Embryonic facial prominence (tissue), 1 donor: ENCODE results near the gene HELQ.
"Not testable (repeated sequence)": the region's sequence is repeated elsewhere in the genome, so short reads cannot be mapped to it uniquely, and the experiment has no call there.

Experiments
- DNase-seq: peaks from one replicate; pipeline ENCODE4 v3.0.0-alpha.2; 2016; ENCODE audit errors: extremely low spot score

HELQ gene, protein sequence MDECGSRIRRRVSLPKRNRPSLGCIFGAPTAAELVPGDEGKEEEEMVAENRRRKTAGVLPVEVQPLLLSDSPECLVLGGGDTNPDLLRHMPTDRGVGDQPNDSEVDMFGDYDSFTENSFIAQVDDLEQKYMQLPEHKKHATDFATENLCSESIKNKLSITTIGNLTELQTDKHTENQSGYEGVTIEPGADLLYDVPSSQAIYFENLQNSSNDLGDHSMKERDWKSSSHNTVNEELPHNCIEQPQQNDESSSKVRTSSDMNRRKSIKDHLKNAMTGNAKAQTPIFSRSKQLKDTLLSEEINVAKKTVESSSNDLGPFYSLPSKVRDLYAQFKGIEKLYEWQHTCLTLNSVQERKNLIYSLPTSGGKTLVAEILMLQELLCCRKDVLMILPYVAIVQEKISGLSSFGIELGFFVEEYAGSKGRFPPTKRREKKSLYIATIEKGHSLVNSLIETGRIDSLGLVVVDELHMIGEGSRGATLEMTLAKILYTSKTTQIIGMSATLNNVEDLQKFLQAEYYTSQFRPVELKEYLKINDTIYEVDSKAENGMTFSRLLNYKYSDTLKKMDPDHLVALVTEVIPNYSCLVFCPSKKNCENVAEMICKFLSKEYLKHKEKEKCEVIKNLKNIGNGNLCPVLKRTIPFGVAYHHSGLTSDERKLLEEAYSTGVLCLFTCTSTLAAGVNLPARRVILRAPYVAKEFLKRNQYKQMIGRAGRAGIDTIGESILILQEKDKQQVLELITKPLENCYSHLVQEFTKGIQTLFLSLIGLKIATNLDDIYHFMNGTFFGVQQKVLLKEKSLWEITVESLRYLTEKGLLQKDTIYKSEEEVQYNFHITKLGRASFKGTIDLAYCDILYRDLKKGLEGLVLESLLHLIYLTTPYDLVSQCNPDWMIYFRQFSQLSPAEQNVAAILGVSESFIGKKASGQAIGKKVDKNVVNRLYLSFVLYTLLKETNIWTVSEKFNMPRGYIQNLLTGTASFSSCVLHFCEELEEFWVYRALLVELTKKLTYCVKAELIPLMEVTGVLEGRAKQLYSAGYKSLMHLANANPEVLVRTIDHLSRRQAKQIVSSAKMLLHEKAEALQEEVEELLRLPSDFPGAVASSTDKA

DNA sequence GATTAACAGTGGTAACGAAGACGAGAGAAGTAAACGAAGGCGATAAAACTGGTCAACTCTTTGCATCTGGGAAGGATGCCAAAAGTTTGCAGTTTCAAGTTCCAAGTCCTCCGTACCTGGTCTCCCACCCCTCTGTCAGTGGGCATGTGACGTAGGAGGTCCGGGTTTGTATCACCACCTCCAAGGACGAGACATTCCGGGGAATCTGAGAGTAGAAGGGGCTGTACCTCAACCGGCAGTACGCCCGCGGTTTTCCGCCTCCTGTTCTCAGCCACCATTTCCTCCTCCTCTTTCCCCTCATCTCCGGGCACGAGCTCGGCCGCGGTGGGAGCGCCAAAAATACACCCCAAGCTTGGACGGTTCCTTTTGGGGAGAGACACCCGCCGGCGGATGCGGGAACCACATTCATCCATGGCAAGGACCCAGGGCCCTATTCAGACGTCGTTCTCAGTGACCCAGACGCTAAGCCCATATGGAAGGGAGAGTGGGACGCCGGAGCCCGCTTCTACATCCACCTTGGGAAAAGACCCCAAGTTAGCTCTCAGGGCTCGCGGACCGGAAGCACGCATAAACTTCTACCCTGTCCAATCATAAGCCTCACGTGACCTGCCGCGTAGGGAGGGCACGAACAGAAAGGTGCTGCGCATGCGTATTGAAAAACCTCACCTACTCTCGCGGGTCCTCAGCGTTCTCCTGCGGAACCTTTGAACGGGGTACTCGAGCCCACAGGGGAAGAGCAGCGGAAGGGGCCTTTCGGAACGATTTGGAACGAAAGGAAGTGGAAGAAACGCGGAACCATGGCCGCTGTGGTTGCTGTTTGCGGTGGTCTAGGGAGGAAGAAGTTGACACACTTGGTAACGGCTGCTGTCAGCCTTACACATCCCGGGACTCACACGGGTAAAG lies at the start of gene HELQ, which contains the start of gene MRPS18C:
TSS of gene HELQ (minus strand) at position 543 of the 903 bp plus-strand sequence. CDS start at position 413, 130 bp downstream.
TSS of gene MRPS18C (plus strand) at position 778 of the 903 bp plus-strand sequence. CDS start at position 798, 20 bp downstream.
- DNase-seq: peak; percentile 99

DNA sequence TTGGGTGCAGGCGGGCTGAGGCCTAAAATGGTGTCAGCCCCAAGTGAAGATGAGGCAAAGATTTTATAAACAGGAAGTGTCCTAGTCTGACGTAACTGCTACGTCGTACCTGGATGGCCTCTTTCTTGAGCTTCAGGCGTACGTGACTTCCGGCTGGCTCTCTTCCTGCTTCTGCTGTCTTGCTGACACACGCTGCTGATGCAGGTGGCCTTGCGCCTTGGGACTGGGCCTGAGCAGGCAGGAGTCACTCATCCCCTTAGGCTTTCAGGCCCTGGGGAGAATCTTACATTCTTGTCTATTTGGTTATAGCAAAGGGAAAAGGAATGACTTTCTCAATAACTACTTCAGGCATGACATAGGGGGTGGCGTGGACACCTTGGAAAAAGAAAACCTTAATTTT lies 49.4 kb upstream of the HELQ start:
- no peak for DNase-seq

DNA sequence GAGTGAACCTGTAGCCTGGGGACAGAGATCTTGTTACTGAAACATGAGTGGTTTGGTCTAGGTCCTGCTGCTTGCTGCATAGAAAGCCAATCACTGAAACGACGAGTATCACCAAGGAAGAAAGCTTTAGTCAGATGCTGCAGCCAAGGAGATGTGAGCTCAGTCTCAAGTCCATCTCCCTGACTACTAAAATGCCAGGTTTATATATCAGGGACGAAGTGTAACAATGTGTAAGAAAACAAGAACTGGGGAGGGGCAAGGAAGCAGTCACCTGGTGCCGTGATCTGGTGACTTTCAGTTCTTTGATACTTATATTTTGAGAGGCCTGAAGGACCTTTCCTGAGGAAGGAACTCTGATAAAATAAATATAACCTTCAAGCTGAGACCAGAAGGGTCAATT lies 48.9 kb upstream of the HELQ start:
- DNase-seq: no peak

DNA sequence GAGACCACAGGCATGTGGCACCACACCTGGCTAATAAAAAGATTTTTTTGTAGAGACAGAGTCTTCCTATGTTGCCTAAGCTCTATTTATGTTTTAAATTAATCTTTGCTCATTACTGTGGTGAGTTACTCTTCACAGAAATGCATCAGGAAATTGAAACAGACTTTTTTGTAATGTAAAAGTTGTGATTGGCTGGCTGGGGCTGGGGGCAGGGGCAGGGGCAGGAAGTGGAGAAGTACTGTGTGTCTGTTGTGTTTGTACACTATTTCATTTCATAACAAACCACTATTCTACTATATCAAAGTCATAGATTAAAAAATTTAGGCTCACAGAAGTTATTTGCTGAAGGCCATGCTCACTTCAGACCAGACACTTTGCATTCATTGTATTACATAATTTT lies 48.4 kb upstream of the HELQ start:
- DNase-seq: no peak

DNA sequence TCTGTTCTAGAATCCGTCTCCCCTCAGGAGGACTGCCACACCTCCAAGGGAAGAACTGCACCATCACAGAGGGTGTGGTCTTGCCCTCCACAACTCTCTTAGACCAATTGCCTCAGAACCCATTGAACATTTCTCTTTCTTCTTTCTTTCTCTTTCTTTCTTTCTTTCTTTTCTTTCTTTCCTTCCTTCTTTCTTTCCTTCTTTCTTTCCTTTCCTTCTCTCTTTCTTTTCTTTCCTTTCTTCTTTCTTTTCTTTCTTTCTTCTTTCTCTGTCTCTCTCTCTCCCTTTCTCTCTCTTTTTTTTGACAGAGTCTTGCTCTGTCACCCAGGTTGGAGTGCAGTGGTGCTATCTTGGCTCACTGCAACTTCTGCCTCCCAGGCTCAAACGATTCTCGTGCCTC lies 46.0 kb upstream of the HELQ start:
- not testable (repeated sequence) for DNase-seq

DNA sequence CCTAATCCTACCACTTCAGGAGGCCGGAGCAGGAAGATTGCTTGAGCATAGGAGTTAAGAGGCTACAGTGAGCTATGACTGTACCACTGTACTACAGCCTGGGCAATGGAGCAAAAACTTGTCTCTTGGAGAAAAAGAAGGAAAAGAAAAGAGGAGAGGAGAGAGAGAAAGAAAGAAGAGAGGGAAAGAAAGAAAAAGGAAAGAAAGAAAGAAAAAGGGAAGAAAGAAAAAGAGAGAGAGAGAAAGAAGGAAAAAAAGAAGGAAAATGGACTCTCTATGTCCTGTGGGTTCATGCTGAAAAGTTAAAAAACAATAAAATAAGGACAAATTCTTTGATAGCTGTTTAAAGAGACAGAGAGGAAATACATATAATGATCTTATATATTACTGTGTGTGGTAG lies 42.6 kb upstream of the HELQ start:
- DNase-seq: no peak

DNA sequence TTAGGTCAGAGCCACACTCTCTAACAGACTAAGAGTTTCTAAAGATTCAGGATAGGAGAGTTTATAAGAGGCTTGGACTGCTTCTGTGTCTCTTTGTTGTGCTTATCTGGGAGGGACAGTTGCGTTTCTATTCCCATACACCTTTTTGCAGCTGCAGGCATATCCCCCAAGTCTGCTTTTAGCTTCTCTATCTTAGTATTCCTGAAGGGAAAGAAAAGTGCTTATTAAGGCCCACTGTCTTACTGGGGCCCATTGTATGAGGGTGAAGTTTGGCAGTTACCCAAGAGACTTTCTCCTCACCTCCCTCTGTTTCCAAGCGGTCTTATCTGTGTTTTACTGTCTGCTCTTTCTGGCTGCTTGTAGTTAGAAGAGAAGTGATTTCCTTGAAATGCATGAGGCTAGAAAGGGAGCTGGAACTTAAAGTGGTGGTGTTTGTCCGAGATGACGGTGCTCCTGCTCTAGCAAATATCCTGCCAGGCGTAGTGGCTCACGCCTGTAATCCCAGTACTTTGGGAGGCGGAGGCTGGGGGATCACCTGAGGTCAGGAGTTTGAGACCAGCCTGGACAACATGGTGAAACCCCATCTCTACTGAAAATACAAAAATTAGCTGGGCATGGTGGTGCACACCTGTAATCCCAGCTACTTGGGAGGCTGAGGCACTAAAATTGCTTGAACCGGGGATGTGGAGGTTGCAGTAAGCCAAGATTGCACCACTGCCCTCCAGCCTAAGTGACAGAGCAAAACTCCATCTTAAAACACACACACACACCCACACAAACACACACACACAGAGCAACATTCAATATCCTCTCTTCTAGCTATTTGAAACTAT lies 40.7 kb upstream of the HELQ start:
- not testable (repeated sequence) for DNase-seq

DNA sequence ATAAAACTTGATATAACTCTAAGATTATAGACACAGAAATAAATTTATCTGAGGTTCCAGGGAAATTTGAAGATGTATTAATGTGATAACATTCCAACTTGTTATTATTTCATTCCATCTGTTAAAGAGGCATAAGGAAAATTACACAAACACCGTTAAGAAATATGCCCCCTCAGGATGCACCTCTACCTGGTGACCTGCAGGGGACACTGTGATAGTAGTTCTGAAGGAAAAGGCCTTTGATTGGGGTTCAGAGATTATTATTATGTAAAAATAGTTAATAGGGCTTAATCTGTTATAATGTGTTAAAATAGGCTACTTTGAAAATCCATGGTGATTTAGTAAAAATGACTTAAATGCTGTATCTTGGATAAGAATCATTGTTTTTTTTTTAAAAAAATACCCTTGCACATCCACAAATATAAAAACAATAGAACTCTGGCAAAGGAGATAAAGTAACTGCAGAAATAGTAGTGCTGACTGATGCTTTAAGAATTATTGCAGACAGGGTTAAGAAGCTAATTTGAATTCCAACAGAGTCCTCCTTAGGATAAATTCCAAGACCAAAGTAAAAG lies 35.3 kb upstream of the HELQ start:
- no peak for DNase-seq

DNA sequence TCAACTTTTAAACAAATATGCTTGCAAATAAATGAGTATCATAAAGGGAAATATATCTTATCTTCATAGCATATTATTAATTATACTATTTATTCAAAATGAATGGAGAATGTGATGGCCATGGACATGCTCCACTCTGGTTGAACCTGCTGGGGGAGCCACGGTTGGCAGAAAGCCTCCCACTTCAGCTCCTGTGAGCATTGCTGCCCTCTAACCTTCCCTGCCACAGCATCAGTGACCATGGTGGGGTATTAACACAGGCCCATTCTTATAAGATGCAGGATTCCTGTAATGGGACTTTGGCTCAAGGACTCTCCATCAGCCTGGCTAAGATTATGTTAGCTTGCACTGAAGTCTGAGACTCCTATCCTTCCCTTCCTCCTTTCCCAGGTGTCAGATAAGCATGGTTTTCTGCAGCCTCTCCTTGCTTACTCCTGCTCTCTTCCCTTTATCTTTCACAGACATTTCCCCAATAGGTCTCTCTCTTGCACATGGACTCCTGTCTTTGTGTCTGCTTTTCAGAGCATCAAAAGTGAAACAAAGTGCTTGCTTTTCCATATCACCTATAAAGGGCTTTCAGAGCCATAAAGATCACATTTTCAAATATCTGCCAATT lies 34.2 kb upstream of the HELQ start:
- DNase-seq: no peak

DNA sequence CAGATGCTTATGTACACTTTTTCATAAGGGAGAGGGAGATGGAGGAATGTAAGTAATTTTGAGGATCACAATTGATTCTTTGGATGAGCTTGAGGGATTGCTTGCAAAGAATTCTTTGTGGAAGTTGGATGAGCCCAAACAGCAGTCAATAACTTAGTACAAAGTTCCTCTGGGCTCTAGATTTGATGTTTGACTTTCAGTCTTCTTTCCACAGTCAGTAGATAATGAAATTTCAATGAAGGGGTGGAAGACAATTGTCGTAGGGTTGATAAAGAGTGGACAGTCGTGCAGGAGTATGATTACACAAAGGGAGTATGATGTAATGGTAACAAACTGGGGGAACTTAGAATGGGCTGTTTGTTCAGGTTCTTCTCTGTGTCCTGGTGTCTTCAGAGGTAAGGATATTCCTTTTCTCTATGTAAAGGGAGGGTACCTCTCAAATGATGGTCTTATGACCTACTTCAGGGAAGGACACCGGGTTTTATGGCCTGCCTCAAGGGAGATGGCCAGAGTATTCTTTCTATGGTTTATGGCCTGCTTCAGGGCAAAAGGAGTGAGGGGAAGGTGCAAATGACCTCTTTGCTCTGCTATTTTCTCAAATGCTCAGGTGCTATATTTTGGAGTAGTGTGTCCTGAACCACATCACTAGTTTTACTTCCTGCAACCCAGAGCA lies 31.0 kb upstream of the HELQ start:
- no peak for DNase-seq

DNA sequence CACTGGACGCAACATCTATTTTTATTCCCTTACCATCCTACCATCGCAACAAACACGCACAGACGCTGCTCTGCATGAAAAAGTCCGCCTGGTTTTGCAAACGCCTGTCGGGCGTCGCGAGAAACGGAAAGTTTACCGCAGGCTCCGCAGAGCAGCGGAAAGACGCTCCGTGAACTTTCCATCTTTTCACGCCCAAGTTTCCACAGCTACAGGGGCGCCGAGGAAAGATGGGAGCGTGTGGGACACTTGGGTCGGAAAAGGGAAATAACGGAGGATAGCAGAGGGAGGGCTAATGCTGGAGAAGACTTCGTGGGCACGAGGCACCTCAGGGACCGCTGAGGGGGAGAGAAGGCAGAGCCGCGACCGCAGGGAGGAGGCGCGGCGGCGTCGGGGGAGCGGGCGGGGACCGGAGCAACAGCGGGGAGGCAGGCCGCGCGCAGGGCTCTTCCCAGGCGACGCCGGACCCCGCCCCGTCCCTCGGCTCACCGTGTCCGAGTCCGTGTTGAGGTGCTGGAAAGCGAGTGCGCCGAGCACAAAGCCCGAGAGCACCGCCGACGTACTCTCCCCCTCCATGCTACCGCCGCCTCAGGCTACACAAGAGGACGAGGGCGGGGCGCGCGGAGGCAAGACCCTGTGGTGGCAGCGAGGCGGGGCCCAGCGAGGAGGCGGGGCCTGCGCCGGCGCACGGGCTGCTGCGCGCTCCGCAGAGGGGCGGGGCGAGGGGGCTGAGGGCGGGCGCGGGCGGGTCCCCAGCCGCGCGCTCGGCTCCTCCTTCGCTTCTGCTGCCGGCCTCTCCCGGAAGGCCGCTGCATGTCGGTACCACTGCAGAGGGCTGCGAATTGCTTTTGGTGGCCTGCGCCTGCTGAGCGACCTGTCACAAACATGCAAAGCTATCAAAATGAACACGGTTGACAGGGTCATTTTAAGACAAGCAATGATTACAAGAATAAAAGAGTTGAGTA lies 29.2 kb upstream of the HELQ start, which contains the start of gene ABRAXAS1:
TSS of gene ABRAXAS1 (minus strand) at position 601 of the 962 bp plus-strand sequence. CDS start at position 573, 28 bp downstream.
- DNase-seq: peak; percentile 90

DNA sequence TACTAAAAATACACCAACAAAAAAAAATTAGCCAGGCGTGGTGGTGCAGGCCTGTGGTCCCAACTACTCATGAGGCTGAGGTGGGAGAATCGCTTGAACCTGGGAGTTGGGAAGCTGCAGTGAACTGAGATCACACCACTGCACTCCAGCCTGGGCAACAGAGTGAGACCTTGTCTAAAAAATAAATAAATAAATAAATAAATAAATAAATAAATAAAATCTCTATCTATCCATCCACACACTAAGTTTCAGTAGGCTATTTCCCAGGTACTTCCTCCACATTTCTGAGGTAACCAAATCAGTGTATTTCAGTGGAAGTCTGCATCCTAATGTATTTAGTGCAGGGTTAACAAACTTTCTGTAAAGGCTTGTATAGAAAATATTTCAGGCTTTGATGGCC lies 18.3 kb upstream of the HELQ start:
- DNase-seq: no peak

DNA sequence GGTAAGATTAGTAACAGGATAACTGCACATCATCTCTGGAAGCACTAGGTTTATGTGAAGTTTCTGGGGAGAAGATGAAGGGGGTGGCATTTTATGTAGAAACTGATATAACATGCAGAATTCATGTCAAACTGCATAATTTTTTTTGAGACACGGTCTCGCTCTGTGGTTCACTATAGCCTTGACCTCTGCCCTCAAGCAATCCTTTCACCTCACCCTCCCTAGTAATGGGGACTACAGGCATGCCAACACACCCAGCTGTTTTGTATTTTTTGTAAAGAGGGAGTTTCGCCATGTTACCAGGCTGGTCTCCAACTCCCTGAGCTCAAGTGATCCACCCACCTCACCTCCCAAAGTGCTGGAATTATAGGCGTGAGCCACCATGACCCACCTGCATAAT lies 17.8 kb upstream of the HELQ start:
- DNase-seq: no peak

DNA sequence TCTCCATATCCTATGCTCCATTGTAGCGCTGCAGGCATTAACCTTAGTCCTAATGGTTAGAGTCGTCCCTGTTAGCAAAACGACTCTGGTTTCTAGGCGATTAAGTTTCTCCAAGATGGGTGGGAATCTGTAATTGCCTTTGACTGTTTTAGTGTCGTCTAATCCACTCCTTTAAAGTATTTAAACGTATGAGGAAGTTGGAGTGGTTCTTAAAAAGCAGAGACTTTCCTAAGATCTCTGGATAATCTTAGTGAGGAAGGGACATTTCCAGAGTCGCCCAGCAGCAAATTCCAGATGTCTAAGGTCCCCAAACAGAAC lies 520 bp upstream of the HELQ start:
- DNase-seq: no peak

DNA sequence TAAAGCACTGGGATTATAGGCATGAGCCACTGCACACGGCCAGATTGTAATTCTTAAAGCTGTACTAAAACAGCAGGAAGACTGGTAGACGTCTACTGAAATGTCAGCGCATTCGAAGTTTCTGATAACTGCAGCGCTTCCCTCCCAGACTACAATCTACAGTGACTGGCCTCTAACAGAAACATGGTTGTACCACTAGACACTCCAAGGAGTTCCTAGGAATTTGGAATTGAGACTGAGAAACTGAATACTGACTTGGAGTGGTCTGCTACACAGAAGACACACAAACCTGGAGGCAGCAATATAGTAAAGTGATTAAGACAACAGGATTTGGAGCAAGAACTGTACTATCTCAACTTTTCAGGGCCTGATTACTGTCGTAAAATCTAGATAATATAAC lies 937 bp downstream of the HELQ start:
- no peak for DNase-seq

DNA sequence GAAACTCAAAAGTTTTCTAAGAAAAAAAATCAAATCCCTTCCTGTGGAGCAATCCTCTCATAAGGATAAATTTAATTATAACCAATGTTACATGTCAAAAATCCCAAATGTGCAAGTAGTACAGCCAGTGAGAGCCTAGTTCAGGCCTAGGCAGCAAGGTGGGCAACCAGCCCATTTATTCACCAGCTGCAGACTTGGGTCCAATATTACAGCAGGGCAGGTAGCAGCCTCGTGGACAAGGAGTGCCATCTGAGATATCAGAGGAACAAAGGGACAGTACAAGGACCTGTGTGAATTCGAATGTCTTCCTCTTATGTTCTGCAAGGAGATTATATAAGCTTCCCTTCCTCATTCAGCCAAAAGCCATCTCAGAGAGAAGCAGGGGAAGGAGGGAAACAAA lies 6.6 kb downstream of the HELQ start:
- DNase-seq: no peak

DNA sequence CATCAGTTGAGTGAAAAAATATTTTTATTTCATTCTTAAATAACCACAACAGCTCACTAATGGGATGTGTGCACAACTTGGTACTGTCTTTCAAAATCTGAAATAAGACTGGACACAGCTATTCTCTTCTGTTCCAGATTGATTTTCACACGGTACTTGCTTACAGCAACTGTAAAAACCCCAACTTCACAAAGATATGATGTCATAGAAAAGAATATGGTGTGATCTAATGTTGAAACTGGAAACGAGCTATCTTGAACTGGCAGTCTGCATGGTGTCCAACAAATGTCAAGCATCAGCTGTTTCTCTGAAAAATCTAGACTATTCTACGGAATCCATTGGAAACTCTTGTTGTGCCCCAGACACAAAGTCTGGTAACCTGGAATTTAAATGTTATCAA lies 14.7 kb downstream of the HELQ start:
- DNase-seq: no peak
